BLaER1 treated with 17β-estradiol and CSF1 and Interleukin-3, amounts not matched to agents 10 nM and 100 nM (cell line): ENCODE data around the gene ZNF786.

Experiments
- H3K27ac ChIP-seq, 11 experiments: shearing (Covaris generic); formaldehyde crosslinking; 2 replicates each; pipeline ENCODE4 v1.8.1; 2022
- H3K27me3 ChIP-seq, 11 experiments: shearing (Covaris generic); formaldehyde crosslinking; 2 replicates each; pipeline ENCODE4 v1.8.1; 2022
- H3K36me3 ChIP-seq, 11 experiments: shearing (Covaris generic); formaldehyde crosslinking; 2 replicates each; pipeline ENCODE4 v1.8.1; 2022
- H3K4me1 ChIP-seq, 10 experiments: shearing (Covaris generic); formaldehyde crosslinking; 2 replicates each; pipeline ENCODE4 v1.8.1; 2022
- H3K4me2 ChIP-seq, 11 experiments: shearing (Covaris generic); formaldehyde crosslinking; 2 replicates each; pipeline ENCODE4 v1.8.1; 2022
- H3K4me3 ChIP-seq, 10 experiments: shearing (Covaris generic); formaldehyde crosslinking; 2 replicates each; pipeline ENCODE4 v1.8.1; 2022
- H3K9ac ChIP-seq, 11 experiments: shearing (Covaris generic); formaldehyde crosslinking; 2 replicates each; pipeline ENCODE4 v1.8.1; 2022
- H3K9me3 ChIP-seq, 11 experiments: shearing (Covaris generic); formaldehyde crosslinking; replicated peaks in 1 of 11; 2 replicates each; pipeline ENCODE4 v1.8.1; 2022
- H4K20me1 ChIP-seq, 11 experiments: shearing (Covaris generic); formaldehyde crosslinking; 2 replicates each; pipeline ENCODE4 v1.8.1; 2022
- Cebpa-rat ChIP-seq, 11 experiments: shearing (Covaris generic); IDR thresholded peaks; 2 replicates each; pipeline ENCODE4 v1.8.1; 2022

Gene ZNF786

DNA sequence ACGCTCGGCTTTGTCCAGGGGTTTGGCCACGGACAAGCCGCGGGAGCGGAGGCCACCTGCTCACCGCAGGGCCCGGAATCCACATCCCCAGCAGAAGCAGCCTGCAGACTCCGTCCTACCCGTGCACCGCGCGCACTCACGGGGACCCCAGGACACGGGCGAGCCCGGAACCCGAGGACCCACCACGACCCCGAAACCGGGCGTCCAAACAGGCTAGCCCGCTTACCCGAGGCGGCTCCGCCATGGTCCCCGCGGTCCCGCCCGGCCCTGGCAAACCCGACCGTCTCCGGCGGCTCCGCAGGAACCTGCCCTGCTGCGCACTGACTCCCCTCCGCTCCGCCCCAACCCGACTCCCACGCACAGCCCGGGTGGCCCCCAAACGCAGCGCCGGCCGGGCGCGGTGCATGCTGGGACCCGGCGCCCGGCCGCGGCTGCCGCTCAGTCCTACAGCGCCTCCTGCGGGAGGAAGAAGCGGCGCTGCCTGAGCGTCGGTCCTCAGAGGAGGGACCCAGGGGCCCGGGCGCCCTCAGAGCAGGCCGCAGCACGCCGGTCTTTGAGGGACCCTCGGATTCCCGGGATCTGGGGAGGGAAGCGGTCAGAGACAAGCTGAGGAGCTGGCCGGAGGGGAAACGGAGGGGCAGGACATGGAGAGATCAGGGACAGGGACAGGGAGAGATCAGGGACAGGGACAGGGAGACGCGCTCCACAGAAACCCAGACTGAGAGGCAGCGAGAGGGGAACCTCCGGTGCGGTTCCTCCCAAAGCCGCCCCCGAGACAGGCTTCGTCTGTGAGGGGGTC is at the start of gene ZNF786:
TSS of gene ZNF786 (minus strand) at position 322 of the 799 bp plus-strand sequence. CDS start at position 244, 78 bp downstream.
- peaks cover 31 to 49% (median 42%) of the 10 kb centered on the region in 10 experiments for H3K4me1 ChIP-seq
- peak within 1 kb of the TSS; percentile 81 to 99 (median 91) for H3K4me3 ChIP-seq
- peaks cover 0 to 25% (median 20%) of the 10 kb centered on the region in 11 experiments; a peak in 19 of 22 replicates for H3K9me3 ChIP-seq
- H3K9ac ChIP-seq = peak within 1 kb of the TSS; percentile 84 to 96 (median 92)
- H3K36me3 ChIP-seq = peaks cover 0 to 30% (median 22%) of the 10 kb centered on the region in 11 experiments; a peak in 17 of 22 replicates
- no peaks in the 10 kb centered on the region for H3K27me3 ChIP-seq
- peak within 1 kb of the TSS; percentile 71 to 97 (median 85) for H3K4me2 ChIP-seq
- TF ChIP-seq Cebpa-rat (IDR thresholded peaks at IDR 0.05) = no peak
- peak within 1 kb of the TSS; percentile 90 to 97 (median 93) for H3K27ac ChIP-seq
- H4K20me1 ChIP-seq = no peaks in the 10 kb centered on the region

- peaks cover 0 to 8% (median 0%) of the 10 kb centered on the region in 10 experiments; a peak in 5 of 20 replicates for H3K4me1 ChIP-seq
- H3K36me3 ChIP-seq = peaks cover 46 to 75% (median 61%) of the 10 kb centered on the region in 11 experiments
- H4K20me1 ChIP-seq = no peaks in the 10 kb centered on the region
- no peak overlapping the region for H3K27ac ChIP-seq
- no peak for TF ChIP-seq Cebpa-rat (IDR thresholded peaks at IDR 0.05)
- peaks cover 13 to 22% (median 17%) of the 10 kb centered on the region in 11 experiments for H3K9me3 ChIP-seq
- H3K27me3 ChIP-seq = no peaks in the 10 kb centered on the region
- no peak overlapping the region for H3K9ac ChIP-seq
- no peak overlapping the region for H3K4me3 ChIP-seq
- no peak overlapping the region for H3K4me2 ChIP-seq
These were observed 45.6 kb upstream of the ZNF786 start for GRCh38 chr7:149136118-149136517.

GRCh38 chr7:149133028-149133710 is 42.7 kb upstream of the ZNF786 start:
- Histone ChIP-seq H3K36me3 (peaks cover 67 to 87% (median 79%) of the 10 kb centered on the region in 11 experiments), H3K27me3 (no peaks in the 10 kb centered on the region), H3K9ac (no peak overlapping the region), H3K4me1 (peaks cover 3 to 4% (median 3%) of the 10 kb centered on the region in 10 experiments), H3K9me3 (peaks cover 31 to 44% (median 39%) of the 10 kb centered on the region in 11 experiments), H3K4me3 (no peak overlapping the region), H3K27ac (no peak overlapping the region), H3K4me2 (no peak overlapping the region), H4K20me1 (no peaks in the 10 kb centered on the region)
- no peak for TF ChIP-seq Cebpa-rat (IDR thresholded peaks at IDR 0.05)

DNA sequence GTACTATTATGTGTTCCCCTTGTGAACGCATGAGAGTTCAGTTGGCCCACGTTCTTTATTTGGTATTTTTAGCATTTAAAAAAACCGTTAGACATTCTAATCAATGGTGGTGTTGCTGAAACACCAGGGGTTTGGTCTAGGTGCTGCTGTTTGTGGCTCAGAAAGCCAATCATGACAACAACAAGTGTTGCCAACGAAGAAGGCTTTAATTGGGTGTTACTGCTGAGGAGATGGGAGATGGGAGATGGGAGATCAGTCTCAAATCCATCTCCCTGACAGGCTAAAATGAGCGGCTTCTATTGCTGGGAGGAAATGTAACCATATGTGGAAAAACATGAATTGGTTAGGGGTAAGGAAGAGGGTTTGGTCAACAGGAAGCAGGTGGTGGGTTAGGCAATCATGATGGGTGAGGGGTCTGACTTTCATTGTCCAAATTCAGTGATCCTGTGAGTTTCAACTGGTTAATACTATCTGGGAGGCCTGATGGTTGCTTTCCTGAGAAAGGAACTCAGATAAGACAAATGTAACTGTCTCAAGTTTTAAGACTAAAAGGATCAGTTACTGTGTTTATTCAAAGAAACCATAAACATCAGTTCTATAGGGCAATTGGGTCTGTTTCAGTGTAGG is 40.2 kb upstream of the ZNF786 start:
- peaks cover 31 to 44% (median 39%) of the 10 kb centered on the region in 11 experiments for H3K9me3 ChIP-seq
- H3K4me3 ChIP-seq = peak overlapping the region in 6 of 10 experiments; percentile 15 to 48 (median 26); a peak in 10 of 20 replicates
- H4K20me1 ChIP-seq = no peaks in the 10 kb centered on the region
- H3K36me3 ChIP-seq = peaks cover 48 to 64% (median 62%) of the 10 kb centered on the region in 11 experiments
- H3K27me3 ChIP-seq = no peaks in the 10 kb centered on the region
- no peak overlapping the region for H3K4me2 ChIP-seq
- H3K4me1 ChIP-seq = peaks cover 9 to 10% (median 9%) of the 10 kb centered on the region in 10 experiments
- TF ChIP-seq Cebpa-rat (IDR thresholded peaks at IDR 0.05) = no peak
- H3K9ac ChIP-seq = no peak overlapping the region
- peak overlapping the region in 2 of 11 experiments; percentile 31 to 42; a peak in 3 of 22 replicates for H3K27ac ChIP-seq

GRCh38 chr7:149126662-149127266 is 36.2 kb upstream of the ZNF786 start:
- Histone ChIP-seq H3K9ac (peak overlapping the region; percentile 92 to 98 (median 96)), H3K9me3 (peaks cover 25 to 29% (median 27%) of the 10 kb centered on the region in 11 experiments), H3K4me1 (peaks cover 17 to 22% (median 19%) of the 10 kb centered on the region in 10 experiments), H4K20me1 (0 out of 22 replicates have a peak, but pooled peaks cover 0 to 3% (median 0%) of the 10 kb centered on the region in 11 experiments), H3K4me3 (peak overlapping the region; percentile 76 to 99 (median 91)), H3K36me3 (peaks cover 26 to 30% (median 29%) of the 10 kb centered on the region in 11 experiments), H3K4me2 (peak overlapping the region; percentile 73 to 97 (median 88)), H3K27ac (peak overlapping the region; percentile 86 to 97 (median 95)), H3K27me3 (no peaks in the 10 kb centered on the region)
- TF ChIP-seq Cebpa-rat (IDR thresholded peaks at IDR 0.05) = no peak

DNA sequence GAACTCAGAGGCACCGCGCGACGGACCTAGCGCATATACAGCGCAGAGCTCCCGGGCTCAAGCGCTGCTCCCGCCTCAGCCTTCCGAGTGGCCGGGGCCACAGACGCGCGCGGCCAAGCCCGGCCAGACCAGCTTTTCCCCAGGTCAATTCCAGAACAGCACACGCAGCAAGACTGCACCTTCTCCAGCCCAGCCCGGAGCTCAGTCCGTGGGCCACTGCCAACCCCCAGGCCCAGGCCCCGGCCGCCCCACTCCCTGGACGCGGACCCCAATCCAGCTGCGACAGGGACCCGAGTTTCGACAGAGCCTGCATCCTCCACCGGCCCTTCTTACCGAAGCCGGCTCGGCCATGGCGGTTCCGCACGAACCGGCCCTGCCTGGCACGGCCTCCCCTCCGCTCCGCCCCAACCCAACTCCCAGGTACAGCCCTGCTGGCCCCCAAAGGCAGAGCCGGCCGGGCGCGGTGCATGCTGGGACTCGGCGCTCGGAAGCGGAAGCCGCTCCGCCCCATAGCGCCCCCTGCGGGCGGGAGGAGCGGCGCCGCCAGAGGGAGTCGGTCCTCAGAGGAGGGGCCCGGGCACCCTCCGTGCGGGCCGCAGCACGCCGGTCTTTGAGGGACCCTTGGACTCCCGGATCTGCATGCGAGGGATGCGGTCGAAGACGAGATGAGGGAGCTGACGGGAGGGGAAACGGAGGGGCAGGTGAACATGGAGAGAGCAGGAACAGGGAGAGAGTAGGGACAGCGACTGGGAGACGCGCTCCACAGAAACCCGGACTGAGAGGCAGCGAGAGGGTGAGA is 35.5 kb upstream of the ZNF786 start, which contains the start of gene ZNF425:
TSS of gene ZNF425 (minus strand) at position 462 of the 799 bp plus-strand sequence. CDS start at position 351, 111 bp downstream.
- H3K27me3 ChIP-seq = no peaks in the 10 kb centered on the region
- H3K4me3 ChIP-seq = peak within 1 kb of the TSS; percentile 76 to 99 (median 91)
- H4K20me1 ChIP-seq = 0 out of 22 replicates have a peak, but pooled peaks cover 0 to 3% (median 0%) of the 10 kb centered on the region in 11 experiments

GRCh38 chr7:149125189-149125862 is 34.8 kb upstream of the ZNF786 start:
- Histone ChIP-seq H3K36me3 (peaks cover 12 to 16% (median 14%) of the 10 kb centered on the region in 11 experiments), H4K20me1 (0 out of 22 replicates have a peak, but pooled peaks cover 0 to 3% (median 0%) of the 10 kb centered on the region in 11 experiments), H3K27ac (peak overlapping the region; percentile 86 to 97 (median 95)), H3K4me3 (peak overlapping the region; percentile 76 to 99 (median 91)), H3K4me2 (peak overlapping the region; percentile 80 to 97 (median 91)), H3K4me1 (peaks cover 17 to 22% (median 19%) of the 10 kb centered on the region in 10 experiments), H3K9ac (peak overlapping the region; percentile 92 to 98 (median 96)), H3K27me3 (no peaks in the 10 kb centered on the region), H3K9me3 (peaks cover 10 to 14% (median 13%) of the 10 kb centered on the region in 11 experiments)
- TF ChIP-seq Cebpa-rat (IDR thresholded peaks at IDR 0.05) = no peak

More for the DNA sequence above, 35.5 kb upstream of the ZNF786 start, which contains the start of gene ZNF425:
- peaks cover 18 to 22% (median 20%) of the 10 kb centered on the region in 11 experiments for H3K9me3 ChIP-seq
- peak within 1 kb of the TSS; percentile 80 to 97 (median 91) for H3K4me2 ChIP-seq
- H3K36me3 ChIP-seq = peaks cover 19 to 23% (median 22%) of the 10 kb centered on the region in 11 experiments
- H3K9ac ChIP-seq = peak within 1 kb of the TSS; percentile 92 to 98 (median 96)
- no peak for TF ChIP-seq Cebpa-rat (IDR thresholded peaks at IDR 0.05)
- peak within 1 kb of the TSS; percentile 86 to 97 (median 95) for H3K27ac ChIP-seq
- H3K4me1 ChIP-seq = peaks cover 17 to 22% (median 19%) of the 10 kb centered on the region in 10 experiments
